K562 (cell line): Measurements from ENCODE around the gene MLLT3.

Experiments used
- CTCF ChIP-seq, 3 experiments: IDR thresholded peaks in 2 of 3; conservative IDR thresholded peaks in 1 of 3; 2 replicates each; pipeline ENCODE4 v1.5.1; 2011 to 2012; ENCODE audit warnings: low read length in 3 of 3, mild to moderate bottlenecking in 3 of 3, control low read depth in 2 of 3, improper control_type of control experiment in 1 of 3, inconsistent platforms in 1 of 3, low read depth in 1 of 3, mixed read lengths in 1 of 3, moderate library complexity in 1 of 3; ENCODE audit not compliant: insufficient read depth in 2 of 3
- EZH2 ChIP-seq: IDR thresholded peaks from 2 replicates; pipeline ENCODE4 v1.6.1; 2012; ENCODE audit warnings: low read depth, mild to moderate bottlenecking, inconsistent platforms, low read length, borderline replicate concordance
- GABPB1 ChIP-seq: sonication (generic); formaldehyde crosslinking; IDR thresholded peaks from 2 replicates; pipeline ENCODE4 v1.8.0; 2022; ENCODE audit warnings: mild to moderate bottlenecking, missing genetic modification reagents
- KDM1A ChIP-seq, 2 experiments: fragments of 450-650 bp; IDR thresholded peaks; 2 replicates each; pipeline ENCODE4 v1.6.1; 2016; ENCODE audit warnings: mild to moderate bottlenecking in 2 of 2
- KLF10 ChIP-seq: fragments of 250-450 bp; sonication (Bioruptor Pico); IDR thresholded peaks from 2 replicates; pipeline ENCODE4 v1.6.1; 2021; ENCODE audit warnings: matching md5 sums
- MYNN ChIP-seq, 2 experiments: sonication (generic); formaldehyde crosslinking in 1 of 2; IDR thresholded peaks; 2 replicates each; pipeline versions ENCODE4 v1.5.0 to v1.6.1; 2016 to 2020; ENCODE audit warnings: antibody characterized with exemption in 1 of 2, missing genetic modification reagents in 1 of 2
- RBM22 ChIP-seq: fragments of 200-400 bp; formaldehyde crosslinking; IDR thresholded peaks from 2 replicates; pipeline ENCODE4 v1.6.1; 2018; ENCODE audit warnings: low read length, low read depth; ENCODE audit not compliant: poor library complexity, severe bottlenecking
- REST ChIP-seq, 2 experiments: fragments of 450-650 bp; formaldehyde crosslinking in 1 of 2; IDR thresholded peaks; 2 replicates each; pipeline versions ENCODE4 v1.4.0 to v1.6.1; 2014 to 2020; ENCODE audit warnings: mild to moderate bottlenecking in 2 of 2, borderline replicate concordance in 1 of 2, low read depth in 1 of 2
- RNF2 ChIP-seq: sonication (generic); IDR thresholded peaks from 2 replicates; pipeline ENCODE4 v1.6.1; 2016
- SP2 ChIP-seq: IDR thresholded peaks from 2 replicates; pipeline ENCODE4 v1.6.1; 2011; ENCODE audit warnings: mild to moderate bottlenecking, low read depth, low read length, moderate library complexity; ENCODE audit not compliant: poor library complexity, severe bottlenecking; ENCODE audit errors: extremely low read depth
- ZBED1 ChIP-seq: IDR thresholded peaks from 2 replicates; pipeline ENCODE4 v1.6.1; 2014

- no peak for TF ChIP-seq KLF10 (CRISPR knock-in tag)
- no peak for TF ChIP-seq ZBED1
- no peak for TF ChIP-seq RNF2
- TF ChIP-seq REST (IDR thresholded peaks at IDR 0.05; ENCODE audit: borderline replicate concordance) = no peak
- no peak for TF ChIP-seq REST (CRISPR knock-in tag; IDR thresholded peaks at IDR 0.05; ENCODE audit: low read depth)
- TF ChIP-seq CTCF (IDR thresholded peaks at IDR 0.05 in 2 of 3, conservative IDR thresholded peaks at IDR 0.05 in 1 of 3; ENCODE audit: insufficient read depth in 2 of 3, low read depth in 1 of 3, low read length in 3 of 3) = no peak
- TF ChIP-seq GABPB1 (CRISPR knock-in tag) = no peak
- TF ChIP-seq RBM22 = no peak
- no peak for TF ChIP-seq SP2
- TF ChIP-seq EZH2 = no peak
- TF ChIP-seq MYNN (IDR thresholded peaks at IDR 0.05) = no peak
- no peak for TF ChIP-seq MYNN (CRISPR knock-in tag; IDR thresholded peaks at IDR 0.05)
- TF ChIP-seq KDM1A (IDR thresholded peaks at IDR 0.05) = no peak
Observed at GRCh38 chr9:20292002-20292401, 330.3 kb downstream of the MLLT3 start.
